GM12874 (cell line): ENCODE data around the gene PHACTR1.

ENCODE experiments used
- CTCF ChIP-seq: IDR thresholded peaks from 2 replicates; pipeline ENCODE4 v1.5.1; 2011; ENCODE audit warnings: low read depth, mild to moderate bottlenecking, control low read depth, low read length, moderate library complexity; ENCODE audit not compliant: insufficient read depth

Gene PHACTR1

GRCh38 chr6:12716298-12716916, at the start of gene PHACTR1:
Gene PHACTR1, plus strand, starts transcription at chr6:12716767.
- no peak for TF ChIP-seq CTCF

GRCh38 chr6:12666886-12667285, 49.7 kb upstream of the PHACTR1 start:
- TF ChIP-seq CTCF = no peak

DNA sequence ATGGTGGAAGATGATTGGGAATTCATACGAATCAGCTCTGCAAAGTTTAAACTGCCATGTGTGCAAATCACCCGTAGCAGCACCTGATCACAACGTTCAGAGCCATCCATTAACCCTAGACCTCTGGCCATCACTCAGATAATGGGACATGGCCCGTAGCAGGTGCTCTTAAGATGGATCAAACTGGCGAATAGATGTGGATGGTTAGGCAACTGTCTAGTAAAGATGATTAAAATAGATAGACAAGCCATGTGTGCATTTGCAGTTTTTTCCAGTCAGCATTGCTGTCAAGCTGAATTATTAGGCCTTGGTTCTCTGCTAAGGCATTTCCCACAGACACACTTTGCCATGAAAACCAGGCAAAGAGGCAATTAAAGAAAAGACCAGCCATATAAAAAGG, 40.6 kb upstream of the PHACTR1 start:
- no peak for TF ChIP-seq CTCF

- TF ChIP-seq CTCF = no peak
Observed at GRCh38 chr6:12679341-12679740, 37.2 kb upstream of the PHACTR1 start.

DNA sequence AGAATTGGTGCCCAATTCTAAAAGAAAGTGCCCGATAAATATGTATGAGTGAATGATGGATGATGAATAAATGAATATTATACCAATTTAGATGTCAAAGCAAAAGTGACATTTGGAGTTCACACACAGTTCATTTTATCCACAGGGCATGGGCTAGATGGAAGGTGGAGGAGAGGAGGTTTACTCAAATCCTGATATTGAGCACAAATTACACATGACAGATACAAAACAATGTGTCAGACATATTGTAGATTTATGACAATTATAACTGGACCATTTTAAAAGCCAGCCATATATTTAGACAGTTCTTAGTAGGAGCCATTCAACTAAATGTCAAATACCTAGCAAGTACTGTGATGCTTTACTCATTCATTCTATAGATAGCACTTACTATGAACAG, 23.4 kb upstream of the PHACTR1 start:
- TF ChIP-seq CTCF = no peak

DNA sequence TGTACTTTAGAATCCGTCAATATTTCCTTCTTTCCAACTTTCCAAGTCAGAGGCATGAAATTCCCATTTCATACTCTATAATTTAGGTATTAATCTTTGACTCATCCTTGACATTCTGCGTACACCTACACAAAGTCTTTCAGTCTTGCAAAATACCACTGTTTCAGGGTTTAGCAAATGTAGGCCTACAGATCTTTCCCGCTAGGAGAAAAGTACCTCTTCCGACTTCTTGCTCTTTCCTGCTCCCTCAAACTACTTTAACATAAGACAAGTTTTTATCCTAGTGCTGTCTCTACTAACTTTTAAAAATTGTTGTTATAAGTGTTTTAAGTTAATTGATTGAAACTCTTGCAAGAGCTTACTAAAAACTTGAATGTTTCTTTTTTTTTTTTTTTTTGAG, 18.3 kb upstream of the PHACTR1 start:
- TF ChIP-seq CTCF = no peak

GRCh38 chr6:12704946-12705345, 11.6 kb upstream of the PHACTR1 start:
- TF ChIP-seq CTCF = no peak

GRCh38 chr6:12709116-12709515, 7.5 kb upstream of the PHACTR1 start:
- no peak for TF ChIP-seq CTCF
